ENCODE measurements around the gene HTR2B.

DNA sequence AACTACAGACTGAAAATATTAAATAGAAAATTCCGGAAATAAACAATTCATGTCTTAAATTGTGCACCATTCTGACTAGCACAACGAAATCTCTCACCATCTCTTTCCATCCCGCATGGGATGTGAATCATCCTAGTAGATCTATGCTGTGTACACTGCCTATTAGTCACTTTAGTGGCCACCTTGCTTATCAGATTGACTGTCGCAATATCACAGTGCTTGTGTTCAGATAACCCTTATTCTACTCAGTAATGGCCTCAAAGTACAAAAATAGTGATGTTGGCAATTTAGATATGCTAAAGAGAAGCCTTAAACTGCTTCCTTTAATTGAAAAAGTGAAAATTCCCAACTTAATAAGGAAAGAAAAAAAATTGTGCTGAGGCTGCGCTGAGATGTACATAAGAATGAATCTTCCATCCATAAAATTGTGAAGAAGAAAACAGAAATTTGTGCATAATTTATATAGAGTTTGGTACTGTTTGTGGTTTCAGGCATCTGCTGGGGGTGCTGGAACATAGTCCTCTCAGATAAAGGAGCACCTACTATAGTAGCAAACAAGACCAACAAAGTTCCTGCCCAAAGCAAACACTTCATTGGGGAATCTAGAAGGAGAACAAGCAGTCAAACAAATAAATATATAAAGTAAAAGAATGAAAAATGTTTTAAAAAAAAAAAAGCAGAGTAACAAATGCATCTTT, 56.2 kb downstream of the HTR2B start:
- TF ChIP-seq CTCF (IDR thresholded peaks at IDR 0.05; ENCODE audit: low read depth, low read length): no peak
- no peak for TF ChIP-seq MYC (IDR thresholded peaks at IDR 0.05; ENCODE audit: low read depth, low read length)
- no peak for TF ChIP-seq POLR2A (IDR thresholded peaks at IDR 0.05; ENCODE audit: extremely low read depth, insufficient read length)
- no peak for TF ChIP-seq MAX (IDR thresholded peaks at IDR 0.05; ENCODE audit: low read depth, low read length)

Measured in NB4 (cell line).